GM19397 (cell line): ENCODE measurements around the gene TFPI.

Source experiments
- ATAC-seq: cut with Tn5 transposase; IDR thresholded peaks from one replicate; pipeline ENCODE4 v1.9.1; 2021; ENCODE audit warnings: mild to moderate bottlenecking, moderate library complexity; ENCODE audit not compliant: unreplicated experiment

Gene TFPI

DNA sequence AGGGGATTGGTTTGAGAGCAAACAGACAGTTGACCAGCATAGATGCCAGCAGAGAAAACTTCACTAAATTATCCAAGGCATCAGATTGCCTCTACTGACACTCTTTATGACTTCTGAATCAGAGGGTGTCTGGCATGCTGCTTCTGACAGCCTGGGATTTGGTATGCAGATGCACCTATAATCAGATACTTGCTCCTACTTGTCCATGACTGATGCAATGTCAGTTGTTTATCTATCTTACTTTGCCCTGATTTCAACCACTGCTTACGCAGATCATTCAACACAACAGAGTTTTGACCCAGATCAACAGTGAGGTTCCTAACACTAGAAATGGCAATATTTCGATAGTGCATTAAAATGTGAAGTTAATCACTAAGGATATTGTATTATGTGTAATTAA lies 83.5 kb downstream of the TFPI start:
- no peak for ATAC-seq

DNA sequence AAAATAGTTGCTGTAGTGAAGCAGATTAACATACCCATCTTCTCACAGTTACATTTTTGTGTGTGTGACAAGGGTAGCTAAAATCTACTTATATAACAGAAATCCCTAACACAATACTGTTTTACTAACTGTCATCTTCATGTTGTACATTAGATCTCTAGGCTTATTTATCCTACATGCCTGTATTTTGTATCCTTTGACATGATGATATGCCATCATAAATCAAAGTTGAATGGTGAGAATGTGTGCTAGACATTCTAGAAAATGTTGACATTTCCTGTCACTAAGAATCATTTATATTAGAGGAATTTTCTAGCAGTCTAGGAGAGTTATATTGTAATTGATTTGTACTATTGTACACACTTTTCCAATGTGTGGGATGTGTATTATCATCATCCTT lies 84.7 kb downstream of the TFPI start:
- ATAC-seq: no peak

DNA sequence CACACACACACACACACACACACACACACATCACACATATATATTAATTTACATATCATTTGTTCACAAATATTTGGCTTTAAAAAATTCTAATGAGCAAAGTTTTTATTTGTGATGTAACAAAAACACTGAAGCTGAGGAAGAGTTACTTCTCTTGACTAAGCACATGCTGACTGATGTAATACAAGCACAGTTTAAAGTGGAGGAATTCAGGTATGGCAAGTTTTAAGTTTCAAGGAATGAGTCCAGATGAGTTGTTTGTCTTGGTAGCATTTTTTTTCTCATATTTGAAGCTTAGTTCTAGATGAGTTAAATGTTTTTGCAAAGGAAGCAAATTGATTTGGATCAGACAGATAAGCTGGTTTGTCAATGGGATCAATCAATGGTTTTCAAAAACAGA lies 86.0 kb downstream of the TFPI start:
- no peak for ATAC-seq

DNA sequence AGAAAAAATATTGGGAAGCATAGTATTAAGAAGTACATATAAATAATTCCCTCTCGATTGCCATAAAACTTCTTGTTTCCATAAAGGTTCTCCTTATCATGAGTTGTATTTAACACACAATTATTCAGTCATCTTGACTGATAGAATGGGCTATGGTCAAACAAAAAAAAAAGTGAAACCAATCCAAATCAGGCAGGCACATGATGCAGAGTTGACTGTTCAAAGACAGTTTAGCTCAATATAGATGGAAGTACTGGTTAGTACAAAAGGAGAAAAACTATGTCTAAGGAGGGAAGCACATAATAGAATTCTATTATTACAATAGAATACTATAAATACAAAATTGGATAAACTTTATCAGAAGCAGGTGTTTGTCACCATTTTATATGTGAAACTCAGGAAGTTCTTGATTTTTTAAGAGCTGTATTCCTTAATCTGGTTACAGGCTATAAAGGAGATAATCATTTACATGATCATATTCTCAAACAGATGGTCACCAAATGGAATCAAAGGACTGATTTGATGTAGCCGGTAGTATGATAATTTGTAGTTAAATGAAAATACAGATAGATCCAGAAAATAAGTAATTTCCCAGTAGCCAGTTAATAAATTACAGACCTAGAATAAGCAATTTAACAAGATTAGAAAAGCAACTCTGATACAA lies 88.0 kb downstream of the TFPI start:
- no peak for ATAC-seq

DNA sequence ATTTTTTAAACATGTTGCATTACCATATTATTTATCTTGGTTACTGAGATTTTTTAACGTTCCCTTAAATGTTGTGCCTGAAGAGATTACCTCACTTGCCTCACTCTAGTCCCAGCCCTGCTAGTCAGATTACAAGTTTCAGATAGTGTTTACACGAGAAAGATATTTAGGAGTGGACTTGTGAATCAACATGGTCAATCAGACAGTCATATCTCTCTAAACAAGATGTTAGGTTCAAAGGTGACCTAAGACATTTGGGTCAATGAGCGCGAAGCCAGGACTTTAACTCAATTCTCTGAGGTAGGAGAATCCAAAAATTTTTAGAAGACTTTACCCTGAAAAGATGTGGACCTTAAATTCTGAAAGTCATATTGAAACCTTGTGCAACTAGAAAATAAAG lies 91.4 kb downstream of the TFPI start:
- no peak for ATAC-seq

DNA sequence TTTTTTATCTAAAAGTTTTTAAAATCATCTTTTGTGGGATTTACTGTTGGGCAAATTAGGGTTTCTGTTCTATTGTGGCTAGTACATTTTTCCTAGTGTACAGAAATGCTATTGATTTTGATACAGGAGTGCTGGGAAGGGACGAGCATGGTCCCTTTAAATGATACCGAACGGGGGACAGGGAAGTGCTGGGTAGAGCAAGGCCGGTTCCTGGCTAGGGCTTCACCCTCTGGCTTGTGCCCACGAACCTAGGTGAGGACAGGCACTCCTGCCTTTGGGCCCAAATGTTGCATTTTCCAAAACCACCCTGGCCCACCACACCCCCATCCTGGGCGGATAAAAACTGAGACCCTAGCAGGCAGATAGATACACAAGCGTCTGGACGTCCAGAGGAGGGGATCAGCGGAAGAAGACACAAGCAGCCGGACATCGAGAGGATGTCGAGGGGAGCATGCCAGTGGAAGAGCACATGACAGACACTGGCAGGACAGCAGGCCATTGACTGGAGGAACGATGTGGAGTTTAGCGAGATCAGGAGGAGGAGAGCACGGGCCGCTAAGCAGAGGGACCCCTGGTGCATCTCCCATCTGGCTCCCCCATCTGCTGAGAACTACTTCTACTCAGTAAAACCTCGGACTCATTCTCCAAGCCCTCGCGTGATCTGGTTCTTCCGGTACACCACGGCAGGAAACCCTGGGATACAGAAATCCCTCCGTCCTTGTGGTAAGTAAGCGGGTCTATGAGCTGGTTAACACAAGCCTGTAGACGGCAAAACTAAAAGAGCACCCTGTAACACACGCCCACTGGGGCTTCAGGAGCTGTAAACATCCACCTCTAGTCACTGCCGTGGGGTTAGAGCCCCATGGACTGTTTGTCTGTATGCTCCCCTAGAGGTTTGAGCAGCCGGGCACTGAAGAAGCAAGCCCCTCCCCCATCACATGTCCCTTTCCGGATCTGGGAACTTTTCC lies 92.7 kb downstream of the TFPI start:
- ATAC-seq: no peak

DNA sequence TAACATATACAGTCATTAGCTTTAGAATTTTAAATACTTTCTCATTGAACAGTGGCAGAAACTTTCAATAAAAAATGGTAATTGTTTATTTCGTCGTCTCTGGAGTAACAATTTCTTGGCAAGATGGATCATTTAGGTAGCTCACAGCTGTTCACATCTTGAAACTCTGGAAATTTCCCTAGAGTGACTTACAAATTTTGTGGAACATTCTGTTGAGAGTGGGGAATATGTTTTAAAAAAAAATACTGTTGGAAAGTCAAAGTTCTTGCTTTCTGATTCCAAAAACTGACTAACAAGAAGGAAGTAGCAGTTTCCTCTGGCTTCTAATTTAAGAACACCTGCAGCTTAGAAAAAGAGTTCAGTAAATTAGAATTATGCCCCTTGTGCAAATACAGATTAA lies 95.0 kb downstream of the TFPI start:
- ATAC-seq: no peak

DNA sequence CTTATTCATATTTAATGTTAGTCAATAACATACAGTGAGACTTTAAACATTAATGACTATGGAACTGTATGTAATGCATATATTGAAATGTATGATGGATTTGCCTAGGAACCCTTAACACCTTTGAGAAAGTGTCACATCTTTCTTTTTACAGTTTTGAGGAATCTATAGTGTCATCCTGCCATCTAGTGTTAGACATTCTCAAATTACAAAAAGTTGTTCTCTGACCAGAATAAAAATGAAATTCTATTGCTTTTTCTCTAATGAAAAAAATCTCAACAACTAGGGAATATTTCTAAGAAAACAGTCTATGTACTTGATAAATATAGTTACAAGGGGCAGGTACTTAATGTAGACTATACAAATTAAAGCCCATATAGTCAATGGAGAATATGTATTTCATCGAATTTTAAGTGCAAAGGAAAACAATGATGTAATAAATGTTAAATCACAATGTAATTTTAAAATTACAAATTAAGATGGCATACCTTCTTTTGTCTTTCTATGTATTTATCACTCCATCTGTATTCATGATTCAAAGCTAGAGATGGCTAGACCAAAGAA lies 101.1 kb downstream of the TFPI start:
- no peak for ATAC-seq

DNA sequence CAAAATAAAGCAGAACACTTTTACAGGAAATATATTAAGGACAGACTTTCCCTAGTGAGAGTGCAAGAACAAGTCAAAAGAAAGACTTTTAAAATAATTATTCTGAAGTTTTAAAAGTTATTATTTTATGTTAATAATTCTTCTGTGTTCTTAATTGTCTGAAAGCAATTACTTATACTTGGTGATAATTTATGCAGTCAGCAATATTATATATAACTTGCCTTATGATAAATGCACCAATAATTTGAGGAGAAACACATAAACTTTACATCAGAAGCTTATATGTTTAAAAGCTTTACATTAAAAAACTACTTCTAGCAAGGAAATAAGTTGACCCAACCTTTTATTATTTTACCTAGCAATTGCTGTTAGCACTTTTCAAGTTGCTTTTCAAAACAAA lies 102.7 kb downstream of the TFPI start:
- no peak for ATAC-seq

DNA sequence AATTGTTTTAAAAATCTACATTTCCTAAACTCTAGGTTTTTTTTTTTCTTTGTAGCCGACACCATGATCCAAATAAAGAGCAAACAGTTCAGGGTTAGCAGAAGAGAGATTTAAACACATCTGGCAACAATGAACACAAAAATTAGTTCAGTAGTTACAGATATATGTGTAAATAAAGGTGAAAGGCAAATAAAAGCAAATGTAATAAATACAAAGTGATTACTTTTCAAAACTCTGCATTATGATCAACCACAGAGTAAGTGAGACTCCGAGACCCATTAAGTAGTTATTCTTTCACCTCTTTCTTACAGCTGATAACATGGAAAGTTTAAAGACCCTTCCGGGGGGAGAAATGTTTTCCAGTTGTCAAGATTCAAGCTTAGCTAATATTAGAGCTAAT lies 106.9 kb downstream of the TFPI start:
- no peak for ATAC-seq

DNA sequence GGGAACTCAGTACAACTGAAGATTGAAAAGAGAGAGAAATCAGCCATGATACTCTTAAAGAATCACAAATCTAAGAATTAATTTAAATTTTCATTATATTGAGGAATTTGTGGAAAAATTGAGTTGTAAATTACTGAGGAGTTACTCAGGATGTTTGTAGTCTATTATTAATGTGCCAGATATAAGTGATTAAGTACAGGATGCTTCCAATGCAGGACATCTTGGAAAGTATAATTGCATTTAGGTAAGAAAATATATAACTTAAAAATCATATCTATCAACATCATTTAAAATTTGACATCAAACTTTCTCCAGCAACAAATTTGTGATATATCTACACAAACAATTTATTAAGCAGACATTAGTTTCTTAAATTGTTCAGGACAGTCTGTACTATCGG lies 107.5 kb downstream of the TFPI start:
- ATAC-seq: no peak

DNA sequence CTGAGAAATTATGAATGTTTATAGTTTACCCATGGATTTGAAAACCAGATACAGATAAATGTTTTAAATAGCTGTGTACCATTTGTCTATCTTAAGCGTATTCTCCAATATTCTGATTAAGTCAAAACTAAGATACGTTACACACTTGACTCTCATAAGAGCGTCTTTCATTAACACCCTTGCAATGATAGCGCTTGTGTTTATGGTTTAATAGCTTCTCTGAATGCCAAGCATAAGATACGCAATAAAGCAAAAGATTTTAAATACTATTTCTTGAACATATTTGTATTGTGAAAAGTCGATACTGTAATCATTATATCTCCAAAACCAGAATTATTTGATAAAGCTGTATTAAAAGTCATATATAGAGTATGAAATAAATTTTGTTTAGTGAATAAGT lies 109.2 kb downstream of the TFPI start:
- ATAC-seq: no peak

DNA sequence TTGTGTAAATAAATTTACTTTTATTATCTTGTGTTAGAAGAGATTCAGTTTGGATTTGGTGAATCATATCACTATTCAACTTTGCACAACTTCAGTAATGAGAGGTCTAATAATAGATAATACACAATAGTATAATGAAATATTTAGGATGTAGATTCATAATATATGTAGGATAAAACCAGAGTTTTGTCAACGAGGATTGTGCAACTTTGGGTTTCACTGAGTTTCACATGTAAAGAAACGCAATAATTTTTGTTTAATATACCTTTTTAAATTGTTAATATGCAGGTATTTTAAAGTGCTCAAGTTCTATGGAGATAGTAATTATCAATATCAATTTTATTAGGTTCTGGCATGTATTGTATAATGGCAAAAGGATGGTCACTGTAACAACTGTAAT lies 111.5 kb downstream of the TFPI start:
- no peak for ATAC-seq

DNA sequence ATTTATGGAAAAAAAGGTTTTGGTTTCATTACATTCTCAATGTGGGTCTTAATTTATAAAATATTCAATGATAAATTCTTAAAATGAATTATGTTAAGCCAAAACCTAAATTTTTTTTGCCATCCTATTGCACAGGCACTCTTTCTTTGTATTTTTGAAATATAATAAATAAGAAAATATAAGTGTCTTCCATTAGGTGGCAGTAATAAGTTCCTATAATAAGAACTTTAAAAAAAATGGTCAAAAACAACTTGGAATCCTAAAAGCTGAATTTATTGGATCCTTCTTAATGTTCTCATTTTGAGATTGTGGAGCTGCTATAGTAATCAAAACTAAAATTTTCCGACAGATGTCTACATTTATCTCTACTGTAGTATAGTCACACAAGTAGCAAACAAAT lies 111.9 kb downstream of the TFPI start:
- no peak for ATAC-seq

DNA sequence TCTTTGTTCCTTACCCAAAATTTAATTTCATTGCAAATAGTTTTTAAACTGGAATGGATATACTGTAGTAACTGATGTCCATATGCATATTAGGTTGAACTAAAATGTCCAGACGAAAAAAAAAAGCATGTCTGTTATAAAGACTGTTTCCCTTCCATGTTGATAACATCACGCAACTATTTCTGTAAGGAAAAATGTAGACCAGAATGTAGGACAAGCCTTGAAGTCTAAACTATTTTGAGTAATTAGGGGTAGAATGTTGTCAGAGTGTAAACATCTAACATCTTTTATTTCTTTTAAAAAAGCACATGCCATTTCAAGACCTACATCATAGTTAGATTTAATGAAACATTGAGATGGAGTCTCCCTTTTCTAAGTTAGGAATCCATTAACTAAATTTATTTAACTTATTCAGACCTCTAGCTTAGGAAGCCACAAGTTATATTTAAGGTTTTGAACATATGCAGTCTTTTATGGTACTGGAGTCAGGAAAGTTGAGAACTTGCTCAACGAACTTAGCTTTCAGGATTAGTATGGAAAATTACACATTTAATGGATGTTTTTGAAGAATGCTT lies 114.0 kb downstream of the TFPI start:
- no peak for ATAC-seq

DNA sequence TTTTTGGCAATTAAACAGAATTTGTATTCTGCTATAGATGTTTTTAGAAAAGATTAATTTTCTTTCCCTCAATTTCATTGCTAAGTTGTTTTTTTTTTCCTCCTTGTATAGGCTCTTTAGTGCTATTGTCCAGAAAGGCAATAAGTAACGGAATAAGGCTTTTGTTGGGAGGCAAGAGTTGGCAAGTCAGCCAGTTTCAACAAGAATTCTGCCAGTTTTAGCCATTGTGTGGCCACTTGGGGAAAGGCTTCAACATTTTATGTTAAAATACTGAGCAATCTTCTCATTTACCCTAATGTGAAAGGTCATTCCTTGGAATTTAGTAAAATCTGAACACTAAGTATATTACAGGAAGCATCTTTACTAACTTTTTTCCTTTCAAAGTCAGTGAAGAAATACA lies 115.8 kb downstream of the TFPI start:
- no peak for ATAC-seq

DNA sequence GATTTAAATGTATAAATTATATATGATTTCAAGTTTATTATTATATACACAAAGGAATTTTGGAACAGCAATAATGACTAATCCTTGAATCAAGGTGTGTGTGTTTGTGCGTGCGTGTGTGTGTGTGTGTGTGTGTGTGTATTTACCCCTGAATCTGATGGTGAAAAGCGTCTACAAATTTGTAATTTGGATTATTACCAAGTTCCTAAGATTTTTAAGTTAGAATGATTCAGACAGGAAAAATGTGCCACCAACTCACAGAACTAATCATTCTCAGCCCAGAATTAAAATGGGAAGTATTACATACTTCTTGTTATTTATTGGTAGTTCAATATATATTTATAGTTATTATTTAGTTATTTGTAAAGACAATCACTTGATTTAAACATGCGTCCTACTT lies 118.5 kb downstream of the TFPI start:
- no peak for ATAC-seq

DNA sequence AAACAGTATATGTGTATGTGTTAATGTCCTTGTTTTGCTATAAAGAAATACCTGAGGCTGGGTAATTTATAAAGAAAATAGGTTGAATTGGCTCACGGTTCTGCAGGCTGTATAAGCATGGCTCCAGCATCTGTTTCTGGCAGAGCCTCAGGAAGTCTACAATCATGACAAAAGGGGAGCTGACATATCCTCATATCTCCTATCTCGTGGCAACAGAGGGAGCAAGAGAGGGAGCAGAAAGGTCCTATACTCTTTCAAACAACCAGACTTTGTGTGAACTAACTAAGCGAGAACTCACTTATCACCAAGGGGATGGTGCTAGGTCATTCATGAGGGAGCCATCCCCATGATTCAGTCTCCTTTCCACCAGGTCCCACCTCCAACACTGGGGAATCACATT lies 119.2 kb downstream of the TFPI start:
- no peak for ATAC-seq

DNA sequence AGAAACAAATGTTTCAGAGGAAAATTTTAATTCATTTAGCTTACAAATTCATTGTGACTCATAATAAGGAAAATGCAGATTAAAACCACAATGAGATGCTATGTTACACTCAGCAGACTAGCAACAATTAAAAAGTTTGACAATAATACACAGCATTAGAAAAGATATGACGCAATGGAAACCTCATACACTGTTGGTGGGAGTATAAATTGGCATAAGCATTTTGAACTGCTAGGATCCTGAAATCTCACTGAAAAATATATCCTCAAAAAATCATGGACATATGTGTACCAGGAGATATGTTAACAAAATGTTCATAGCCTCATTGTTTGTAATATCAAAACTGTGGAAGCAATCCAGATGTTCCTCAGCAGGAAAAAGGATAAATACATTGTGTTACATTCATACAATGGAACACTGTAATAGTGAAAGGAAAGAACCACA lies 119.9 kb downstream of the TFPI start:
- no peak for ATAC-seq

DNA sequence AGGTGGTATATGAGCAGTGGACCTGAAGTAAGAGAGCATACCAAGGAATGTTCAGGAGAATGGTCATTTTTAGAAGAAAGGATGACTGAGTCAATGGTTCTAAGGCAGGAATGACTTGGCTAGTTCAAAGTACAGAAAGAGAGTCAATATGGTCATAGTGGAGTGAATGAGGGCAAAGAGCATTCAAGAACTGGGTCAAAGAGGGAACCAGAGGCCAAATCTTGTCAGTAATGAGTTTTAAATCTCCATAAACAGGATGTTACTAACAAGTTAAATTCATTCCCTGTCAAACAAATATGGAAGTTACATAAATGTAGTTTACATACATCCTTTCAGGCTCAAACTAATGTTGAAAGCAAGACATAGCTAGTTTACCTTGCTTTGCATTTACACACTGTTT lies 122.3 kb downstream of the TFPI start:
- no peak for ATAC-seq

DNA sequence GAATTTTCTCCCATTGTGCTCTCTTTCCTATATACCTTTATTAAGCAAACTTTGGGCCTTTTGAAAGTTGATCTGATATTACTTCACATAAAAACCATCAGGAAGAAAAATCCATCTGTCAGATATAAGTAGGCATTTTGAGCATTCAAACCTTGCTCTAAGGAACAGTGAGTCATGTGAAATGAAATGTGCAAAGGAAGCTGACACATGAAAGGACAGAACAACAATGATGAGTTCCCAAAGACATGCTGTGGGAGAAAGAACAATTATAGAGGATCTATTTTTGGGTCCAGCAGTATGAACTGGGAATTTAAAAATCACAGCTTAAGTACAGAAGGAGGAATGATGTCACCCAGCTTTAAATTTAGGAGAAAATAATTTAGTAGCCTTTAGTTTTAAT lies 124.2 kb downstream of the TFPI start:
- no peak for ATAC-seq

DNA sequence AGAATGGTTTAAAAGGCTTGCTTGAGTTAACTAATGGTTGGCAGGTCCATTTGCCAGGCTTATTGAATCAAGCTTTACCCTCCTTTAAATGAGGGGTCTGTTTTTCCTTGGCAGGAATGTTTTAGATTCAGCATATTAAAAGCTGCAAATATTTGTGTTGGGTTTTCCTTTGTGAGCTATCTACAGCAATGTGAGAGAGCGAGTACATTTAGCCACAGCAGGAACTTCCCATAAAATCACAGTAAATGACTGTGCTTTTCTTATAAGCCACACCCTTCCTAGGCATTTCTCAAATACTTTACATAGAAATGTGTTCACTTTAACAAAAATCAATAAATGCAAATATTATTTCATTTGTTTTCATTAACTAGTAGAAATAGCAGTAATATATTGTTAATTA lies 130.1 kb downstream of the TFPI start:
- ATAC-seq: no peak
